GM12872 (cell line): ENCODE measurements around the gene OTOP1.

Source experiments
- TF ChIP-seq, protein P1 (sequence below): IDR thresholded peaks from 3 replicates; pipeline ENCODE4 v1.5.1; 2011; ENCODE audit warnings: low read depth, mild to moderate bottlenecking, low read length, moderate library complexity; ENCODE audit not compliant: insufficient read depth

The OTOP1 gene

GRCh38 chr4:4267981-4268380 lies 41.3 kb upstream of the OTOP1 start:
- TF ChIP-seq, protein P1, sequence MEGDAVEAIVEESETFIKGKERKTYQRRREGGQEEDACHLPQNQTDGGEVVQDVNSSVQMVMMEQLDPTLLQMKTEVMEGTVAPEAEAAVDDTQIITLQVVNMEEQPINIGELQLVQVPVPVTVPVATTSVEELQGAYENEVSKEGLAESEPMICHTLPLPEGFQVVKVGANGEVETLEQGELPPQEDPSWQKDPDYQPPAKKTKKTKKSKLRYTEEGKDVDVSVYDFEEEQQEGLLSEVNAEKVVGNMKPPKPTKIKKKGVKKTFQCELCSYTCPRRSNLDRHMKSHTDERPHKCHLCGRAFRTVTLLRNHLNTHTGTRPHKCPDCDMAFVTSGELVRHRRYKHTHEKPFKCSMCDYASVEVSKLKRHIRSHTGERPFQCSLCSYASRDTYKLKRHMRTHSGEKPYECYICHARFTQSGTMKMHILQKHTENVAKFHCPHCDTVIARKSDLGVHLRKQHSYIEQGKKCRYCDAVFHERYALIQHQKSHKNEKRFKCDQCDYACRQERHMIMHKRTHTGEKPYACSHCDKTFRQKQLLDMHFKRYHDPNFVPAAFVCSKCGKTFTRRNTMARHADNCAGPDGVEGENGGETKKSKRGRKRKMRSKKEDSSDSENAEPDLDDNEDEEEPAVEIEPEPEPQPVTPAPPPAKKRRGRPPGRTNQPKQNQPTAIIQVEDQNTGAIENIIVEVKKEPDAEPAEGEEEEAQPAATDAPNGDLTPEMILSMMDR = no peak

- TF ChIP-seq, protein P1 = peak; percentile 48
Measured at GRCh38 chr4:4260185-4260751, 33.5 kb upstream of the OTOP1 start.

DNA sequence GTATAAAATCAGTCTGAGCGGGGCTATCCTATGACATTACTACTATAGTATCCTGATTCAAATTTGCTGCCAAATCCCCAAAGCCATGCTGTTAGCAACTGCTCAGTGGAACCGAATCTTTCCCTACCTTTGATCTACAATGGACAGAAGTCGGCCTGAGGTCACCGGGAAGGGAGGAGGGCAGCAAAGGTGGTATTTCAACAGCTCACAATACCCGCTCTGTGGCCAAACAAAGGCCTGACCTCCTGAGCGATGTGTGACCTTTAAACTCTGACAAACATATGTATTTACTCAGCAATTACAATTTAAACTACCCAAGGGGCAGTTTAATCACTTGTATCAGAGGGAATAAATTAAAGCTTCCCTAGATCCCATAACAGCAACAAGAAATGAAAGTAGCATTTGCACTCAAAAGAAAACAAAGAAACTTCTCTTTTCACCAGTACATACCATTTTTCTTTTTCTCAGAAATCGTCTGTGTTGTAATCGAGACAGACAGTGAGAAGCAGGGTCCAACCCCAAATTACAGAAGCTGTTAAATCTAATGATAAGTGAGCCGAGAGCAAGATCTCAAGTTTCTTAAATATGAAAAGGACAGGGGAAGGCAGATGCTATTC lies 32.9 kb upstream of the OTOP1 start:
- TF ChIP-seq, protein P1 = no peak

DNA sequence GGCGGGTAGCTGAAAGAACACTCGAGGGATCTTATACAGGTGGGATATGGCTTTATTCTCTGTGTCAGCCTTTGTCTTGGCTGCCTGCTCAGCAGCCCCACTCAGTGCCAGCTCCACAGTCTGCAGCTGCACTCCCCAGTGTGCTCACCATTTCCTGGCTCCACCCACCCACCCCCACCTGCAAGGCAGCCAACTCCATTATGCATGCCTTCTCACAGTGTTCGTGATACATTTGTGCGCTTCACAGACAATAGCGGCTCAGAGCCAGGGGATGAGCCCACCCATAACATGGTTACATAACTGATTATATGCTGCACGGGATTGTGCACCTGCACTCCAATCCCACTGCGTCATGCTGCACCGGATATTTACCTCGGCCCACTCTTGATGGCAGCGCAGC lies 30.1 kb upstream of the OTOP1 start:
- TF ChIP-seq, protein P1 = no peak

DNA sequence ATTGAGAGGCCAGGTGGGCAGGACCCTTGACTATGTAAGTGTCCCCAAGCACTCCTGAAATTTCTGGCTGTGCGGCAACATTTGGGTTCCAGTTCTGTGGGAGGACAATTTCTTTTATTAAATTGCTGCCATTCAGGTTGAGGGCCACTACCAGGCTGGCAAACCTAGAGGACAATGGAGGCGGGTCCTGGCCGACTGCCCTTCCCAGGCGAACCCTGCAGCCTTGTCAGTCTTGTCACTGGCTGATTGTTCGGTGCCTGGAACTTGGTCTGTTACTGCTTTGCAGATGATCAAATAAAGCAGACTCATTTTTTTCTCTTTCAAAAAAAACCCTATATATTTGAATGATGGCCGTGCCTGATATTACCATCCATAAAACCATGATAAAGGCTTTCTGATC lies 27.9 kb upstream of the OTOP1 start:
- TF ChIP-seq, protein P1 = no peak

DNA sequence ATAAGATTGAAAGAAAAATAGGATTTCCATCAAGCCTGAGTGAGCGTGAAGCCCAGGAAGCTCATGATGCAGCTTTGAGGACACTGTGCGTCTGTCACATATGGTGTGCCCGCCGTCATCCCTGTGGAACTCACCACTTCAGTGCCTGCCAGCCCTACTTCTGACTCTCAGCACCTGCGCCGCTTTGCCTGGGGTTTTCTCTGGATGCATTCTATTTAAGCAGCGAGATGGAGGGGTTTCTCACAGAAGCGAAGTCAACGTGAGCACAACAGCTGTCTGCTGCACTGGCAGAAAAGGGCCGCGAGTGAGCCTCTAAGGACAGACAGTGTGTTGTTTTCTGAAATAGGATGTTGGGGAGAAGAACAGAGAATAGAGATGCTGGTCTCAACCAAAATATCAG lies 27.5 kb upstream of the OTOP1 start:
- TF ChIP-seq, protein P1 = no peak

DNA sequence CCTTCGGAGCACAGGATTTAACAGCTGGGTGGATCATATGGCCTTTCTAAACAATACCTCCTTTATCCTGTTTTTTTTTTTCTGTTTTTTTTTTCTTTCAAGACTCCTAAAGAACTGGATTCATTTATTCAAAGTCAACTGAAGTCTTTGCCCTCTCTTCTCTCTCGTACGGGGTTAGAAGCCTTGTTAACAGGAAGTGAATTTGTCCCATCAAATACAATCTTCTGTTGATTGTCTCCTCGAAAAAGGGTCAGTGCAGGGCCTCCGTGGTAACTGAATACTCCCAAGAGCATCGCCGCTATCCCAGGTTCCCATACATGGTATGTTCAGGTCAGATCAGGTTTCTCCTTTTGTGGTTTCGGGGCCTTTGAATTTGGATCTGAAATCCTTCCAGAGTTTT lies 23.1 kb upstream of the OTOP1 start:
- TF ChIP-seq, protein P1 = no peak
